ENCODE data around the gene INPP4B.
"Not testable (repeated sequence)": the region's sequence is repeated elsewhere in the genome, so short reads cannot be mapped to it uniquely, and the experiment has no call there.

INPP4B gene

DNA sequence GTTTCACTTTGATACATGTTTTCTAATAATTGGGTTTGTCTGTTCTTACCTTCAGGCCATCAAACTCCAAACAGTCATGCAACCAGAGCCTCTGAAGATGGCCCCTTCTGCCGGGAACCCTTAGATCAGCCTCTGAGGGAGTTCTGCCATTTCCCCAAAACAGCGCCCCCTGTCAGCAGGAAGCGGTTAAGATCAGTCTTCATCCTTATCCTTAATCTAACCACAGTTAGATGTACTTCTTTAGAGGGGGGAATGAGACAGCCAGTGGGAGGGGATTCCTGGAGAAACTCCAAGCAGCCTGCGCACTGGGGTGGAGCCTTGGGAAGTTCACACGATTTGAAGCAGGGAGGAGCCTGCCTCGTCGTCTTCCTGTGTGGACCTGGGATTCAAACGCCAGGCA is 185.4 kb downstream of the INPP4B start:
- no peak for DNase-seq (ENCODE audit: low spot score)
- TF ChIP-seq, protein P1, sequence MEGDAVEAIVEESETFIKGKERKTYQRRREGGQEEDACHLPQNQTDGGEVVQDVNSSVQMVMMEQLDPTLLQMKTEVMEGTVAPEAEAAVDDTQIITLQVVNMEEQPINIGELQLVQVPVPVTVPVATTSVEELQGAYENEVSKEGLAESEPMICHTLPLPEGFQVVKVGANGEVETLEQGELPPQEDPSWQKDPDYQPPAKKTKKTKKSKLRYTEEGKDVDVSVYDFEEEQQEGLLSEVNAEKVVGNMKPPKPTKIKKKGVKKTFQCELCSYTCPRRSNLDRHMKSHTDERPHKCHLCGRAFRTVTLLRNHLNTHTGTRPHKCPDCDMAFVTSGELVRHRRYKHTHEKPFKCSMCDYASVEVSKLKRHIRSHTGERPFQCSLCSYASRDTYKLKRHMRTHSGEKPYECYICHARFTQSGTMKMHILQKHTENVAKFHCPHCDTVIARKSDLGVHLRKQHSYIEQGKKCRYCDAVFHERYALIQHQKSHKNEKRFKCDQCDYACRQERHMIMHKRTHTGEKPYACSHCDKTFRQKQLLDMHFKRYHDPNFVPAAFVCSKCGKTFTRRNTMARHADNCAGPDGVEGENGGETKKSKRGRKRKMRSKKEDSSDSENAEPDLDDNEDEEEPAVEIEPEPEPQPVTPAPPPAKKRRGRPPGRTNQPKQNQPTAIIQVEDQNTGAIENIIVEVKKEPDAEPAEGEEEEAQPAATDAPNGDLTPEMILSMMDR (IDR thresholded peaks at IDR 0.05; ENCODE audit: extremely low read depth, missing control alignments) = no peak

DNA sequence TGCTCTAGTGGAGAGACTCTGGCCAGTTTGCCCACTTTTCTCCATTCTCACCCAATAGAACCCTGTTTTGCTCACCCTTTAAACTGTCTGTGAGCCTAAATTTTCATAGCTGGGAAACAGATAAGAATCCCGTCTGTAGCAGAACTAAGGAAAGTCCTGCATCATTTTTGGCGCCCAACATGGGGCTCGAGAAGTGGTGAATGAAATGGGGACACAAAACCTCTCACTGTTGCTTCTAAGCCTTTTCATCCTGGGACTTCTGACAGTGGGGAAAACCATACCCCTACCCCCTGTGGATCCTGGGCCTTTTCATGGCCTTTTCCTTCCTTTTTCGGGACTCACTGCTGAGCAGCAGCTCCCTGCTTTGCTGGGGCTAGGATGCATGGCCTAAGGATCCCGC is 189.9 kb downstream of the INPP4B start:
- TF ChIP-seq, protein P1 (IDR thresholded peaks at IDR 0.05; ENCODE audit: extremely low read depth, missing control alignments) = no peak
- DNase-seq (ENCODE audit: low spot score) = no peak

DNA sequence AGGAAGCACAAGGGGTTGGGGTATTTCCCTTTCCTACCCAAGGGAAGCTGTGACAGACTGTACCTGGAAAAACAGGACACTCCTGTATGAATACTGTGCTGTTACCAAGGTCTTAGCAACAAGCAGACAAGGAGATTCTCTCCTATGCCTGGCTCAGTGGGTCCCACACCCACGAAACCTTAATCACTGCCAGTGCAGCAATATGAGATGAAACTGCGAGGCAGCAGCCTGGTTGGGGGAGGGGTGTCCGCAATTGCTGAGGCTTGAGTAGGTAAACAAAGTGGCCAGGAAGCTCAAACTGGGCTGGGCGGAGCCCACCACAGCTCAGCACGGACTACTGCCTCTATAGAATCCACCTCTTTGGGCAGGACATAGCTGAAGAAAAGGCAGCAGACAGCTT is 197.7 kb downstream of the INPP4B start:
- no peak for DNase-seq (ENCODE audit: low spot score)
- TF ChIP-seq, protein P1 (IDR thresholded peaks at IDR 0.05; ENCODE audit: extremely low read depth, missing control alignments) = no peak

DNA sequence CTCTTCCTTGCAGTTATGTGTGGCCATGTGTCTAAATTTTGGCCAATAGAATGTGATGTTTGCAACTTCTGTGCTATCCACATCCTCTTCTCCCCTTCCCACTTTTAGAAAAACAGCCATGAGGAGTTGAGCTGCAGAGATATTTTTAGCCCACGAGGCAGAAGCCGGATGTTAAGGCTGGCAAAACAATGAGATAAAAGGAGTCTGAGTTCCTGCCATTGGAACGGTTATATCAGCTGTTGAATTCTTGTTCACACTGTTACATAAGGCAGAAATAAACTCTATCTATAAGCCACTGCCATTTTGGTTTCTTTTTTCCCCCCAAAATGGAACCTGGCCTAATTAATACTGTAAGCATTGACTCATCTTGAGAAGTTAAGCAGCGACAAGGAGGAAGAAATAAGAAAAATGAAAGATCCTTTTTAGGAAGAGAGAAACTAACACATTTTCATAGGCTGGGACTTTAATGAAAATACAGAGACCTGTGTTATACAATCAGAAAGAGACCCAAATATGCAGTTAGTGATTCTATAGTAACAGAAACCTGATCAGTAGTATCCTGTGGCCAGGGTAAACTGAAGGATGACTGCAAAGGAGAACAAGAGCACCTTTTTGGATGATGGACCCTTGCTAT is 200.5 kb downstream of the INPP4B start:
- DNase-seq (ENCODE audit: low spot score) = no peak
- TF ChIP-seq, protein P1 (IDR thresholded peaks at IDR 0.05; ENCODE audit: extremely low read depth, missing control alignments) = no peak

DNA sequence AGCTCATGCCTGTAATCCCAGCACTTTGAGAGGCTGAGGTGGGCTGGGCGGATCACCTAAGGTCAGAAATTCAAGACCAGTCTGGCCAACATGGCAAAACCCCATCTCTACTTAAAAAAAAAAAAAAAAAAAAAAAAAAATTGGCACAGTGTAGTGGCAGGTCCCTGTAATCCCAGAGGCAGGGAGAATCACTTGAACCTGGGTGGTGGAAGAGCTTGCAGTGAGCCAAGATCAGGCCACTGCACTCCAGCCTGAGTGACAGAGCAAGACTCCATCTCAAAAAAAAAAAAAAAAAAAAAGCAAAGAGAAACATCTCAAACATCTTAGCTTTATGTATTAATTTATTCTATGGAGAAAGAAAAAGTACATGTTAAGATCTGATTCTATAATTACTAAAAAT is 201.5 kb downstream of the INPP4B start:
- DNase-seq (ENCODE audit: low spot score) = not testable (repeated sequence)

DNA sequence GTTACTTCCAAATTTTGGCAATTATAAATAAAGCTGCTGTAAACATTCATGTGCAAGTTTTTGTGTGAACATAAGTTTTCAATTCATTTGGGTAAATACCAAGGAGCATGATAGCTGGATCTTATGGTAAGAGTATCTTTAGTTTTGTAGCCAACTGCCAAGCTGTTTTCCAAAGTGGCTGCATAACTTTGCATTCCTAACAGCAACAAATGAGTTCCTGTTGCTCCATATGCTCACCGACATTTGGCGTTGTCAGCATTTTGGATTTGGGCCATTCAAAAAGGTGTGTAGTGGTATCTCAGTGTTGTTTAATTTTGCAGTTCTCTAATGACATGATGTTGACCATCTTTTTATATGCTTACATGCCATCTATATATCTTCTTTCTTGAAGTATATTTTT is 208.5 kb downstream of the INPP4B start:
- TF ChIP-seq, protein P1 (IDR thresholded peaks at IDR 0.05; ENCODE audit: extremely low read depth, missing control alignments) = no peak
- DNase-seq (ENCODE audit: low spot score) = no peak

DNA sequence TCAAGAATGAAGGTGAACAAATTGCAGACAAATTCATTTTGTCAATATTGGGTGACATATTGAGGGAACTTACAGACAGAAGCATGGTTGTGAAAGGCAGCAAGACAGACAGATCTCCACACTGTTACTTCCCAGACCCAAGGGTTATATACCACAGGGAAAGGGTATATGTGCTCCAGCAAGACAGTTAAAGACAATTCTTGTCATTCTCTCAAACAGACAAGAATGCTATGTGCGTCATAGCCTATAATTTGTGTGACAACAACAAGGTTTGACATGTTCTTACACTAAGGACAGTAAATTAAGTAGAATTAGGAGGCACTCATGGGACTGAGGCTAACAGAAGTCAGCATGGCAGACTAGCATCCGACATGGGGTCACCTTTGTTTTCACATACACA is 214.3 kb downstream of the INPP4B start:
- TF ChIP-seq, protein P1 (IDR thresholded peaks at IDR 0.05; ENCODE audit: extremely low read depth, missing control alignments) = no peak
- DNase-seq (ENCODE audit: low spot score) = no peak

DNA sequence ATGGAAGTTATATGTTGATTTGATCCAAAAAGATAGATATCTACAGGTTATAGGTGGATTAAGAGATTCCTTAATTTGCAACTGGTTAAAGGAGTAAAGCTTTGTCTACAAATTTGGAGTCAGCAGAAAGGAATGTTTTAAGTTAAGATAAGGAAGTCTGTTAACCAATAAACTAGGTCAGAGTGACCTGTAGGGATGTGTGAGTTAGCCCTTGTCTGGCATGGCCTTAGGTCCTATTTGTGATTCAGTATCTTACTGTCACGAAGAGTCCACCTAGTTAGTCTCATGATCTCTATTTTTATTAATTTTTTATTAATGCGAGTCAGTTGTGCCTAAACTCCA is 230.8 kb downstream of the INPP4B start:
- TF ChIP-seq, protein P1 (IDR thresholded peaks at IDR 0.05; ENCODE audit: extremely low read depth, missing control alignments) = no peak
- DNase-seq (ENCODE audit: low spot score) = no peak

Data from GM20000 (cell line).